ENCODE measurements around the gene MRPS2. TPM values are rescaled to one million over a fixed set of nuclear protein-coding genes. Genes with fewer than 3 reads are reported as not detected.

Gene MRPS2
- total and polyA plus RNA-seq, 2 donors (not counting 3 experiments of a cell fraction or from before 2014, with no cell fraction given) = 50.8 to 231 TPM

GRCh38 chr9:135478191-135478590 is 22.3 kb upstream of the MRPS2 start:
- no peak overlapping the region for H3K4me3 ChIP-seq (replicated peaks in 1 of 3; ENCODE audit: insufficient read depth in 1 of 3, low read depth in 1 of 3, low read length in 3 of 3)
- intact Hi-C loops (cut with micrococcal nuclease) (no loop called here), dilution Hi-C loops (cut with MboI; ENCODE audit: extremely low pct_ligation_motif_present, low sequenced_read_pairs) (no loop called here)
- no peak overlapping the region for H2AFZ ChIP-seq (ENCODE audit: low read depth, low read length)
- FAIRE-seq (no peak), DNase-seq (ENCODE audit: low read depth, low spot score) (no peak)
- H3K27me3 ChIP-seq (ENCODE audit: control insufficient read depth in 2 of 2, insufficient read depth in 2 of 2, low read length in 2 of 2) = no peaks in the 10 kb centered on the region
- H3K79me2 ChIP-seq (ENCODE audit: control insufficient read depth, insufficient read depth, low read length) = no peaks in the 10 kb centered on the region
- H3K4me2 ChIP-seq (ENCODE audit: insufficient read depth, low read length) = no peak overlapping the region
- POLR2A ChIA-PET = no interaction called here
- no TSS peak for BruUV-seq (replicated peaks)
- H3K27ac ChIP-seq (ENCODE audit: insufficient read depth, low read depth, low read length) = no peak overlapping the region
- no peaks in the 10 kb centered on the region for H3K36me3 ChIP-seq (ENCODE audit: control insufficient read depth in 2 of 2, extremely low read depth in 1 of 2, insufficient read depth in 2 of 2, low read length in 2 of 2)
- H3K9me1 ChIP-seq (replicated peaks; ENCODE audit: control insufficient read depth, extremely low read depth, insufficient read depth, low read length) = no peaks in the 10 kb centered on the region
- peaks cover 7% of the 10 kb centered on the region for H3K4me1 ChIP-seq (ENCODE audit: control insufficient read depth, extremely low read depth, insufficient read depth, low read length)
- H3K9me3 ChIP-seq (replicated peaks; ENCODE audit: control insufficient read depth, insufficient read depth, low read length) = no peaks in the 10 kb centered on the region
- TF ChIP-seq POLR2A (IDR thresholded peaks at IDR 0.05; ENCODE audit: low read depth, low read length) (no peak), JUN (IDR thresholded peaks at IDR 0.05; ENCODE audit: borderline replicate concordance, insufficient read depth, insufficient read length, low read depth) (no peak), POLR2AphosphoS5 (IDR thresholded peaks at IDR 0.05; ENCODE audit: insufficient read depth, low read depth, low read length) (no peak)
- CTCF ChIA-PET = no interaction called here
- H3K9ac ChIP-seq (replicated peaks; ENCODE audit: extremely low read depth, insufficient read depth, low read length) = no peak overlapping the region
- H4K20me1 ChIP-seq (replicated peaks; ENCODE audit: control insufficient read depth, extremely low read depth, insufficient read depth, low read length) = no peaks in the 10 kb centered on the region

DNA sequence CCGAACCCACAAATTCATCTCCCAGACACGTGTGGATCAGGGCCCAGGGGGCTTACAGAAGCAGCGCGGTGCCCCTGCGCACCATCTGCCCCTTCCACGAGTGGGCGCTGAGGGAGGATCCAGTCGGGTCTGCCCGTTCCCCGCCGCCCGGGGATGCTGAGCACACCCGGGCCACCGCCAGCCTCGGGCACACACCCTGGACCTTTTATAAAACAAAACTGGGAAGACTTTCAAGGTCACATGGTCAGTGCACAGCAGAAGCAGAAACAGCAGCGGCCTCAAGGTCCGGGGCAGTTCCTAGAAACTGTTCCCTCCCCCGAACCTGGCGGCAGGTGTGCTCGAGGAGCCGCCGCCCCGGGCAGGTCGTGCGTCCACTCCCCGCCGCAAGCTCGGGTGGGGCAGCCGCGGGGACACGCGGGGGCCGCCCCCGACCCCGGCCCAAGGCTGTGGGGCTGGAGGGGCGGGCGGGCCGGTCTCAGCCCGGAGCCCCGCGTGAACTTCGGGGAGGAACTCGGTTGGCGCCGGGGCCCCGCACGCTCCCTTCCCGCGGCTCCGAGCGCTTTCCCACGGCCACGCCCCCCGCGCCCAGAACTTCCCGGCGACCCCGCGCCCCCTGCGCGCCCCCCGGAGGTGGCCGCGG is 21.5 kb upstream of the MRPS2 start:
- FAIRE-seq (peak; percentile 4), DNase-seq (ENCODE audit: low read depth, low spot score) (peak; percentile 32)
- H3K9me3 ChIP-seq (replicated peaks; ENCODE audit: control insufficient read depth, insufficient read depth, low read length) = no peaks in the 10 kb centered on the region
- H2AFZ ChIP-seq (ENCODE audit: low read depth, low read length) = peak overlapping the region; percentile 40
- POLR2A ChIA-PET = no interaction called here
- dilution Hi-C loops (cut with MboI; ENCODE audit: extremely low pct_ligation_motif_present, low sequenced_read_pairs) = no loop called here
- H3K27ac ChIP-seq (ENCODE audit: insufficient read depth, low read depth, low read length) = no peak overlapping the region
- no peaks in the 10 kb centered on the region for H3K27me3 ChIP-seq (ENCODE audit: control insufficient read depth in 2 of 2, insufficient read depth in 2 of 2, low read length in 2 of 2)
- no peak overlapping the region for H3K4me2 ChIP-seq (ENCODE audit: insufficient read depth, low read length)
- CTCF ChIA-PET = no interaction called here
- TF ChIP-seq CTCF (IDR thresholded peaks at IDR 0.05; ENCODE audit: extremely low read depth in 1 of 2, insufficient read depth in 1 of 2, low read depth in 1 of 2, low read length in 2 of 2) (peak; percentile 15 to 40), GATA2 (IDR thresholded peaks at IDR 0.05; ENCODE audit: insufficient read depth, insufficient read length, low read depth, low read length) (no peak)
- H4K20me1 ChIP-seq (replicated peaks; ENCODE audit: control insufficient read depth, extremely low read depth, insufficient read depth, low read length) = no peaks in the 10 kb centered on the region
- peaks cover 7% of the 10 kb centered on the region for H3K4me1 ChIP-seq (ENCODE audit: control insufficient read depth, extremely low read depth, insufficient read depth, low read length)
- no peaks in the 10 kb centered on the region for H3K79me2 ChIP-seq (ENCODE audit: control insufficient read depth, insufficient read depth, low read length)
- no peaks in the 10 kb centered on the region for H3K9me1 ChIP-seq (replicated peaks; ENCODE audit: control insufficient read depth, extremely low read depth, insufficient read depth, low read length)
- no TSS peak for BruUV-seq (replicated peaks)
- H3K36me3 ChIP-seq (ENCODE audit: control insufficient read depth in 2 of 2, extremely low read depth in 1 of 2, insufficient read depth in 2 of 2, low read length in 2 of 2) = peaks cover 0 to 2% of the 10 kb centered on the region in 2 experiments
- intact Hi-C loops (cut with micrococcal nuclease) = no loop called here
- no peak overlapping the region for H3K9ac ChIP-seq (replicated peaks; ENCODE audit: extremely low read depth, insufficient read depth, low read length)
- peak overlapping the region in 2 of 3 experiments; percentile 16 to 78 for H3K4me3 ChIP-seq (replicated peaks in 1 of 3; ENCODE audit: insufficient read depth in 1 of 3, low read depth in 1 of 3, low read length in 3 of 3)

Data from endothelial cell of umbilical vein (primary cell).